Naive thymus-derived CD8-positive, alpha-beta T cell (primary cell): Measurements from ENCODE around the gene PPP1R36. TPM values are rescaled to one million over a fixed set of nuclear protein-coding genes. Genes with fewer than 3 reads are reported as not detected.

Experiments used
- ATAC-seq, 2 donors: fragments of 150-1000 bp; cut with Tn5 transposase in 1 of 2; sonication (Bioruptor Pico), chemical (Tn5 transposase) in 1 of 2; 1 replicate in 1 of 2; 2 replicates in 1 of 2; pipeline ENCODE4 v1.10.0; 2021; ENCODE audit warnings: mild to moderate bottlenecking in 2 of 2, moderate library complexity in 2 of 2
- POLR2A ChIA-PET: fragments of 350-600 bp; sonication (Branson Sonifier 250); formaldehyde crosslinking; loops from one replicate; lab custom pipeline; 2021; ENCODE audit warnings: antibody characterized with exemption; lab: Charles Lee
- DNase-seq, 10 donors: peaks; one replicate each; pipeline versions ENCODE4 v3.0.0 to v3.0.0-alpha.2; 2020 to 2022
- H3K27ac Mint-ChIP-seq, 10 donors: one replicate each; pipeline ENCODE4 v1.8.0; 2020 to 2022; ENCODE audit warnings: mild to moderate bottlenecking in 10 of 10, mixed read lengths in 10 of 10, moderate library complexity in 4 of 10, inconsistent platforms in 1 of 10
- H3K27me3 Mint-ChIP-seq, 5 donors: one replicate each; pipeline ENCODE4 v1.8.0; 2021 to 2022; ENCODE audit warnings: mixed read lengths in 5 of 5
- H3K36me3 Mint-ChIP-seq, 3 donors: one replicate each; pipeline ENCODE4 v1.8.0; 2020 to 2022; ENCODE audit warnings: mixed read lengths in 3 of 3, mild to moderate bottlenecking in 2 of 3, inconsistent platforms in 1 of 3
- H3K4me1 Mint-ChIP-seq, 4 donors: one replicate each; pipeline ENCODE4 v1.8.0; 2021 to 2022; ENCODE audit warnings: mixed read lengths in 4 of 4
- H3K4me3 Mint-ChIP-seq, 10 donors: one replicate each; pipeline ENCODE4 v1.8.0; 2020 to 2022; ENCODE audit warnings: mild to moderate bottlenecking in 10 of 10, mixed read lengths in 10 of 10, moderate library complexity in 6 of 10, inconsistent platforms in 1 of 10
- H3K9me3 Mint-ChIP-seq, 9 donors: one replicate each; pipeline ENCODE4 v1.8.0; 2020 to 2022; ENCODE audit warnings: mixed read lengths in 9 of 9, mild to moderate bottlenecking in 3 of 9, inconsistent platforms in 1 of 9, moderate library complexity in 1 of 9
- polyA plus RNA-seq, 3 donors: library from polyadenylated mRNA; unstranded; fragments of 300-500 nt; fragmentation: Illumina TruSeq; gene quantifications; one replicate each; pipeline ENCODE4 v1.2.3, GENCODE V29; 2021
- total RNA-seq, 8 experiments: library from RNA in 2 of 8; stranded (reverse) in 2 of 8; gene quantifications; one replicate each; pipeline ENCODE4 v1.2.3 and lab custom pipeline; 2021 to 2026

PPP1R36 gene, protein sequence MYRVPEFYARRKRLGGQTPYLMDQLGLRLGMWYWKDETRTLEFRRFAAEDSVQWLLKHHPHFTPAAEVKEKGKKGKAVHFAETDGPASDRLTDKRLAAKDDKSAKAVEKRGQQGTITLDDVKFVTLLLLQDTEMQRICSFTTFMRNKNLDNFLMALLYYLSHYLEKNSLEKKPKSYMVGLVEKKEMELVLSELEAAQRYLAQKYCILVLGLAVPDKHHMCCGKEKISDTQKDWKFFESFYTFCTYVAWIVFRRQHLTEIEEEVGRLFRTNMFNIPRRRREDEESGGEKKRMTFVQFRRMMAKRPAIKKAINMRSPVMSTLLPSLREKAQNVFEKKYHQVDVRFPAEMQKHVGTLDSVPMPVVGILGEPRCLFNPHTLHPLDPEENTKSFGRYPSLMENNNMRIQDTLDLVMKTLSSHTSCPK
- not detected for total RNA-seq
- polyA plus RNA-seq: not detected
- 0 to 0.42 (median 0.11) reads per million in 6 experiments for total RNA-seq (lab: John Stamatoyannopoulos, UW)

DNA sequence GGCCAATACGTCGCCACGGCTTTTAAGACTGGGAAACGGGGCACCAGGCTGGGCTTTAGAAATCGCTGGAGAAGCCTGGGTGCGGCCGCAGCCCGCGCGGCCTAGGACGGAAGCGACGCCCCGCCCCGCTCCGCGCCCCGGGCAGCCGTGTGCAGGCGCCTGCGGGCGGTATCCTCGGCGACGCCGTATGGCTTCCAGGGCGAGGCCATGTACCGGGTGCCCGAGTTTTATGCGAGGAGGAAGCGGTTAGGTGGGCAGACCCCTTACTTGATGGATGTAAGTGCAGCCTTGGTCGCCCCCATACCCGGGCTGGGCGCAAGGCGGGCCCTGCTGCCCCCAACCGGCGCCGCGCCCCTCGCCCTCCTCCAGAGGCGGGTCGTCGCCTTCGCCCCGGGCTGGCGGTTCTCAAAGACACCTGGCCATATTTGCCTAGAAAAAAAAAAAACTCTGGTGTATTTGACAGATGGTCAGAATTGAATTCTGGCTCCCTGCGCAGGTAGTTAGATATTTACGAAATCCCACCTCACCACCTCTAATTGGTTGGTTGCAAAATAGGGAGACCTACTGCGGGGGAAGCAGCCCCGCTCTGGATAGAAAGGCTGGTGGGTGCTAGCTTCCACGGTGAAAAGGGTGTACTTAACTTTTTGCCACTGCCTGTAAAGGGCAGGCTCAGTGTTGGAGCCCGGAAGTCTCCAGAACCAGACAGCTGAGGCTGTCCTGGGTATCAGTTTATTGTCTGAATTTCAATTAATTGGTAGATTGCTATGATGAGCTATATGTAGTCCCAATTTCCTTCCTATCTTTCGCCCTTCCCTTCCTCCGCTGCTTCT is at the start of gene PPP1R36:
TSS of gene PPP1R36 (plus strand) at position 171 of the 830 bp plus-strand sequence. CDS start at position 208, 37 bp downstream.
- Mint-ChIP-seq H3K4me3 (peak within 1 kb of the TSS; percentile 57 to 87 (median 82)), H3K27me3 (peaks cover 0 to 13% (median 0%) of the 10 kb centered on the region in 5 donors), H3K9me3 (no peaks in the 10 kb centered on the region), H3K4me1 (peaks cover 6 to 15% (median 13%) of the 10 kb centered on the region in 4 donors), H3K36me3 (no peaks in the 10 kb centered on the region), H3K27ac (peak within 1 kb of the TSS in 7 of 10 donors; percentile 1 to 78 (median 58))
- ATAC-seq (peak; percentile 95 to 97), DNase-seq (peak in 9 of 10 donors; percentile 8 to 70 (median 35))
- POLR2A ChIA-PET: interaction anchor here (0.5 to 1.4 kb wide), 4 partner anchors 9 to 106 kb away, joined by 3 to 16 read pairs (median 4); partner anchors contain the start of gene HSPA2

DNA sequence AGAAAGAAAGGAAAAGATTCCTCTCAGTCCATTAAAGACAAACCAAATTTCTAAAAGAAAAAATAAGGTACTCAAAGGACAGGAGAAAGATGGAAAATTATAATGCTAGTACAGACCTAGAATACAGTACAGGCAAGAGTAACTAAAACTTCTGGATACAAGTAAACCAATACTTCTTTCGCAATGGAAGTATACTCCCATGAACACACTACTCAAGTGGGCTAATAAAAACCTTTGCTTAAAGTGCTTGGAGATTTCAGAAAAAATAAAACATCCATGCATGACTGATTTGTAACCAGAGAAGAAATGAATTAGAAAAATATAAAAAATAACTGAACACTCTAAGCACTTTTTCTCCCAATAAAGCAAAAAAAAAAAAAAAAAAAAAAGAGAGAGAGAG is 49.7 kb upstream of the PPP1R36 start:
- Mint-ChIP-seq H3K27me3 (peaks cover 0 to 4% (median 0%) of the 10 kb centered on the region in 5 donors), H3K36me3 (peaks cover 10 to 42% (median 14%) of the 10 kb centered on the region in 3 donors)
- POLR2A ChIA-PET: interaction anchor here (1.5 kb wide), 1 partner anchor 15 kb away, joined by 5 read pairs; no protein-coding TSS in a partner anchor

DNA sequence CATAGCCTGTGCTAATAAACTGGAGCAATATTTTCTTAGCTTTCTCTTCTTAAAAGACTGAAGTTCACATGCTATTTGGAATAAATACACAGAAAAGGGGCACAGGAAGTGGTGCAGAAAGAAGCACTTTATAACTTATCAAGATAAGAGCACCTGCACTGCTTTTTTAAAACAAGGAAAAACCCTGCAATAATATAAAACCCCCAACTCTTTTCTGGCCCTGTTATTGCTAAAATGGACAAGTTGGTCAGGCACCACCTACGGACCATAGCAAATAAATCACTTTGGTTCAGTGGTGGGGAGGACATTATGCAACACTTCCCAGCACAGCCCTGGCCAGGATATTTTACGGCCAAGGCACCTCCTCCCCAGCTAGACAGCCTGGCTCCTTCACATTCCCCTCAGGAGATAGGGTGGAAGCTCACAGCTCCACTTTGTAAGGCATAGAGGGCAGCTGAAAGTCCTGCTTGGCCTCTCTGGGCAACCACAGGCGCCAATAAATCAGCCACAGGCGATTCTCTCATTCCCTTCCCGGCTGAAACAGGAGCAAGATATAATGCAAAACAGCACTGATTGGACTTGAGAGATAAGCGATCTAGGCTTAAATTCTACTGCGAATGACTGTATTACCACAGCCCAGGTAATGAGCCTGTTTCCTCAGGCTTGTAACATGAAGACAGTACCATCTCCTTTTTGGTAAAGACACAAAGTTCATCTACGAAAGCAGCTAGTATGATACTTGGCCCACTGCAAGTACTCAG is 48.2 kb upstream of the PPP1R36 start:
- H3K36me3 Mint-ChIP-seq: peaks cover 5 to 29% (median 14%) of the 10 kb centered on the region in 3 donors

More for the DNA sequence above, 49.7 kb upstream of the PPP1R36 start:
- peaks cover 19 to 70% (median 63%) of the 10 kb centered on the region in 4 donors for H3K4me1 Mint-ChIP-seq
- no peak for DNase-seq
- no peak for ATAC-seq
- H3K27ac Mint-ChIP-seq: peak overlapping the region; percentile 87 to 100 (median 98)
- H3K9me3 Mint-ChIP-seq: peaks cover 0 to 3% (median 0%) of the 10 kb centered on the region in 9 donors
- peak overlapping the region; percentile 70 to 100 (median 98) for H3K4me3 Mint-ChIP-seq

DNA sequence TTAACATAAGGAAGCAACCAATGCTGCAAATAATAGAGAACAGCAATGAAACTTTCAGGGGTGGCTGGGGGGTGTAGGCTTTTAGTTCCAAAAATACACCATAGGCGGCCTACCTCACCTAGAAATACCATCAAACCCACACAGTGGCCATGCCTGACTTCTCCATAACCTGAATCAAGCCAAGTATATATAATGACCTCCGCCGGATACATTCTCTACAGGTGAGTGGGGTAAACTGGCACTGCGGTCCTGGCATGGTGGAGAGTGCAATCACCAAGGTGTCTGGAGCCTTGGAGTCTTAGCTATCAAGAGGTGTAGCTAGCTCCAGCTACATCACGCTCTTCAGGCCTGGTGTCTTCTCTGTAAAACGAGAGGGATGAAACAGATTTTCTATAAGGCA is 47.3 kb upstream of the PPP1R36 start:
- no peak for ATAC-seq
- H3K27me3 Mint-ChIP-seq: peaks cover 0 to 4% (median 0%) of the 10 kb centered on the region in 5 donors

More for the DNA sequence above, 48.2 kb upstream of the PPP1R36 start:
- H3K4me3 Mint-ChIP-seq: peak overlapping the region; percentile 93 to 100 (median 98)
- ATAC-seq (no peak), DNase-seq (peak in 3 of 10 donors; percentile 44 to 48 (median 48))
- H3K4me1 Mint-ChIP-seq: peaks cover 25 to 73% (median 64%) of the 10 kb centered on the region in 4 donors
- POLR2A ChIA-PET: interaction anchor here (0.5 to 5.4 kb wide), 12 partner anchors 9 to 601 kb away, joined by 3 to 69 read pairs (median 4); partner anchors contain the start of genes HSPA2, MAX and MTHFD1
- H3K9me3 Mint-ChIP-seq: peaks cover 0 to 3% (median 0%) of the 10 kb centered on the region in 9 donors
- H3K27me3 Mint-ChIP-seq: peaks cover 0 to 4% (median 0%) of the 10 kb centered on the region in 5 donors
- peak overlapping the region; percentile 97 to 100 (median 98) for H3K27ac Mint-ChIP-seq

DNA sequence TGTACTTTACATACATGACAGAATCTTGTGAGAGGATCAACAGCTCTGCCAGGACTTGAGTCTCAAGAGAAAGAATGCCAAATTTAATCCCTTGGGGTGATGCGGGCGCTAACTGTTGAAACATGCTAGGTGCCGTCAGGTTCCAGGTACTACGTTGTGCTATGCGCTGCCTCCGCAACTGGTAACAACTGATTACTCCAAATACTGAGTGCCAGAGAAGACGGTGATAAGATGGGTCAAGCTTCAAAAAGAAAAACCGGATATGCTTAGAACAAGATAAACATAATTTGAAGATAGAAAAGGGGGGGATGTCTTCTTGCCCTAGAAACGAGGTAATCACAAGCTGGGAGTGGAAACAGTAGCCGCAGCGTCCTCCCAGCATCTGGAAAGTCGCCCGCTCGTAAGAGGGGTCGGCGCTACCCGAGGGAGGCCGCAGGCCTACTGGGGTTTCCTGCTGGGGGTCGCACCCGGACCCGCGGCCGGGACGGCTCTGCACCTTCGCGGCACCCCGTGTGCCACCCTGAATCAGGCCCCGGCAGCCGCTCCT is 46.8 kb upstream of the PPP1R36 start:
- H3K36me3 Mint-ChIP-seq: peaks cover 1 to 19% (median 11%) of the 10 kb centered on the region in 3 donors
- ATAC-seq: no peak
- H3K4me1 Mint-ChIP-seq: peaks cover 25 to 75% (median 65%) of the 10 kb centered on the region in 4 donors
- peaks cover 0 to 4% (median 0%) of the 10 kb centered on the region in 5 donors for H3K27me3 Mint-ChIP-seq
- peak in 1 of 10 donors; percentile 21 for DNase-seq
- peak overlapping the region; percentile 97 to 100 (median 98) for H3K27ac Mint-ChIP-seq
- peaks cover 0 to 3% (median 0%) of the 10 kb centered on the region in 9 donors for H3K9me3 Mint-ChIP-seq
- H3K4me3 Mint-ChIP-seq: peak overlapping the region; percentile 93 to 100 (median 98)
- POLR2A ChIA-PET: interaction anchor here (0.8 to 5.4 kb wide), 17 partner anchors 8 to 784 kb away, joined by 3 to 69 read pairs (median 4); partner anchors contain the start of genes HSPA2 and MTHFD1

More for the DNA sequence above, 47.3 kb upstream of the PPP1R36 start:
- POLR2A ChIA-PET: interaction anchor here (0.8 to 5.4 kb wide), 15 partner anchors 8 to 784 kb away, joined by 3 to 69 read pairs (median 5); partner anchors contain the start of genes HSPA2 and MTHFD1
- peaks cover 5 to 24% (median 14%) of the 10 kb centered on the region in 3 donors for H3K36me3 Mint-ChIP-seq
- peak in 4 of 10 donors; percentile 12 to 40 (median 34) for DNase-seq
- H3K27ac Mint-ChIP-seq: peak overlapping the region; percentile 97 to 100 (median 98)
- H3K9me3 Mint-ChIP-seq: peaks cover 0 to 3% (median 0%) of the 10 kb centered on the region in 9 donors
- H3K4me1 Mint-ChIP-seq: peaks cover 25 to 75% (median 65%) of the 10 kb centered on the region in 4 donors
- H3K4me3 Mint-ChIP-seq: peak overlapping the region; percentile 93 to 100 (median 98)

DNA sequence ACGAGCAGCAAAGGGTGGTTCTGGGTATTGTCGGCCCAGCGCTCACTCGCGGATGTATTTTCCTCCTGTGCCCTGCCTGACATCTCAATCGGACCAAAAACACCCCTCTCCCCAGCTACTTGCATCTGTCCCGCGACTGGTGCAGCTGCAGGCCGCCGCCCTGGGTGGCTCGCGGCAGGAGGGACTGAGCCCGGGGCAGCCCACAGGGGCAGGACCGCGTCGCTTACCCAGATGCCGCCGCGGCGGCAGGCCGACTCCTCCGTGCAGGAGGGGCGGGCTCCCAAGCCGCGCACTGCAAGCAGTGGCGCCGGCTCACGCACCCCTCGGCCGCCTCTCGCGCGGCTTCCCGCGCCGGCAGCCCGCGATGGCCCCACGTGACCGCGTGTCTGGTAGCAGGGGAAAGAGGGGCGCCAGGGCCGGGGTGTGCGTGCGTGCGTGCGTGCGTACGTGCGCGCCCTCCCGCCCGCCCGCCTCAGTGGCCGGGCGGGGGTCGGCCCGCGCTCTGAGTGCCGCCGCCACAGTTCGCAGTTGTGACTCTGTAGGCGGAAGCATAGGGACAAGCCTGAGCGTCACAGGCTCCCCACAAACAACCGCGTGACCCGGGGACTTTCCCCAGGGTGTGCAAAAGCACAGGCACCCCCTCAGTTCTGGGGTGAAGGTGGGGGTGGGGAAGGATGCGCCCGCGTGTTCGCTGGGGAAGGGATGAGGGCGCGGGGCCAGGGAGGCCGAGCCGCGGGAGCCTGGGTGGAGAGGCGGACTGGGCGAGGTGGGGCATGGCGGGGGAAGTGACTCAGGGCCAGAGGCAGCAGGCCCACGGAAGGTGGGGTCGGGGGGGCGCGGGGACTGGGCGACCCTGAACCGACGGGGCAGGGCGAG is 46.1 kb upstream of the PPP1R36 start, which contains the start of gene ZBTB25:
TSS of gene ZBTB25 (minus strand) at position 405 of the 876 bp plus-strand sequence. CDS start 13,305 bp downstream, outside the sequence.
- Mint-ChIP-seq H3K36me3 (peaks cover 0 to 15% (median 9%) of the 10 kb centered on the region in 3 donors), H3K27me3 (peaks cover 0 to 4% (median 0%) of the 10 kb centered on the region in 5 donors), H3K4me1 (peaks cover 29 to 79% (median 70%) of the 10 kb centered on the region in 4 donors), H3K4me3 (peak within 1 kb of the TSS; percentile 93 to 100 (median 98)), H3K27ac (peak within 1 kb of the TSS; percentile 97 to 100 (median 100)), H3K9me3 (peaks cover 0 to 3% (median 0%) of the 10 kb centered on the region in 9 donors)
- POLR2A ChIA-PET: interaction anchor here (0.6 to 5.4 kb wide), 28 partner anchors 7 to 908 kb away, joined by 3 to 69 read pairs (median 4); partner anchors contain the start of genes FUT8, HSPA2, MTHFD1 and SGPP1
- ATAC-seq (peak; percentile 66 to 73), DNase-seq (peak; percentile 93 to 99 (median 98))

DNA sequence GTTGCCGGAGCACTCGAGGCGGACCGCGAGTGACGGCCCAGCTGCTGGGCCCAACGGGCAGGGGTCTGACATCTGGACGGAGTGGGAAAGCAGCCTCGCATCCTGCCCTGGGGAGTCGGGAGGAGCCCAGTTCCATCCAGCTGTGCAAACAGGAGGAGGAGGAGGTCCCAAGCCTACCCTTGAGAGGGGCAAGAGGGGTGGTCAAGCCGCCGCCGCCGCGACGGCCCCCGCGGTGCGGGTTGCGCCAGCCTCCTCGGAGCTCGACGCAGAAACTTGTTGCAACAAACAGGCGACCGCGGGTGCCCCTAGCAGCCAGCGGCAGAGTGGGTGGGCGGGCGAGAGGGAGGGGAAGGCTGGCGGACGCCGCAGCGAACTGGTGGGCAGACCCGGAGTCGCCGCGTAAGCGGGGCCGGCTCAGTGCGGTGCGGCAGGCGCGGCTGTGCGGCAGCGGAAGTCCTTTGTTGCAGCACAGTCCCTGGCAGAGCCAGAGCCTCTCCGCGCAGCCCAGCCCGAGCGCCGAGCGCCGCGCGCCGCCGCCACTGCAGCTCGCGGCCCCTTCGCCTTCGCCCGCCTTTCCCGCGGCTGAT is 45.4 kb upstream of the PPP1R36 start, which contains the start of gene ZBTB1:
TSS of gene ZBTB1 (plus strand) at position 461 of the 587 bp plus-strand sequence. CDS start 16,735 bp downstream, outside the sequence.
- DNase-seq: peak; percentile 80 to 96 (median 88)
- H3K4me1 Mint-ChIP-seq: peaks cover 32 to 79% (median 72%) of the 10 kb centered on the region in 4 donors
- peak; percentile 48 to 54 for ATAC-seq
- peak within 1 kb of the TSS; percentile 97 to 100 (median 100) for H3K27ac Mint-ChIP-seq
- peaks cover 0 to 4% (median 0%) of the 10 kb centered on the region in 5 donors for H3K27me3 Mint-ChIP-seq
- peaks cover 0 to 3% (median 0%) of the 10 kb centered on the region in 9 donors for H3K9me3 Mint-ChIP-seq
- POLR2A ChIA-PET: interaction anchor here (0.6 to 5.4 kb wide), 23 partner anchors 9 to 908 kb away, joined by 3 to 69 read pairs (median 4); partner anchors contain the start of genes FUT8, HSPA2, MTHFD1 and SGPP1
- H3K36me3 Mint-ChIP-seq: peaks cover 0 to 11% (median 9%) of the 10 kb centered on the region in 3 donors
- peak within 1 kb of the TSS; percentile 93 to 100 (median 98) for H3K4me3 Mint-ChIP-seq

DNA sequence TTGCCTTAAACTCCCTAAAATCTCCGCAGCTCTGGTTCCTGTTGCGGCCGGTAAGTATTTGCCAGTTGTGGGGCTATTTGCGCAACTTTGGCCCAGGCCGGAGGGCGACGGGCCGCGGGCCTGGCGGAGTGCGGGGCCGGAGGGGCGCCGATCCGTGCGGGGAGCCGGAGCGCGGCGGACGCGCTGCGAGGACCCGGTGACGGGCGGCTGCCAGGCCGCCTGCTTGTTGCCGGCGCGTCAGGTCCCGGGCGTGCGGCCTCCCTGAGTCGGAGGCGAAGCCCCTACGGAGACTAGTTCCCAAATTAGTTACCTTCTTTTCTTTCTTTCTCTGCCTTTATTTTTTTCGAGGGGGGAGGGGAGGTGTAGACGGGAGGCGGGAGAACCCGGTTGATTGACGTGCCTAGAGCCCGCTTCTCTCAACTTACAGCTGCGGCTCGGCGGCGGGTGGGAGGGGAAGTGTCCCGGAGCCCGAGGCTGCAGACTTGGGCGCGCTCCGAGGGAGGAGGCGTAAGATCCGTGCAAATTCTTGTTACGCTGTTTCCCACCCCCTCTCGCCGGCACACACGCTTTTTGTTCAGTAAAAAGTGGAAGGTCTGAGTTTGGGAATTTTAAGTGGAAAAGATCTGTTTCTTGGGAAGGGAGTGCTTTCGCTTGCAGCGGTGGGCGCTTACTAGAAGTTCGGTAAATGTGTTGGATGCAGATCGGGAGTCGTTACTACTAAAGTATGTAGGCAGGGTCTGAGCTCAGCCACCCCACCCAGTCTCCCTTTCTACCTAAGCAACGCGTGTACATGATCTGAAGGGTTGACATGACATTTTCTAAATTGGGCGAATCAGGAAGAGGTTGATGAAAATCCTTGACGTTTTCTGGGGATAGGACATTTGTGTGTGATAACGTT is 44.6 kb upstream of the PPP1R36 start:
- peak overlapping the region; percentile 90 to 100 (median 98) for H3K4me3 Mint-ChIP-seq
- peaks cover 0 to 3% (median 0%) of the 10 kb centered on the region in 9 donors for H3K9me3 Mint-ChIP-seq
- peak; percentile 24 to 27 for ATAC-seq
- H3K27me3 Mint-ChIP-seq: peaks cover 0 to 4% (median 0%) of the 10 kb centered on the region in 5 donors
- POLR2A ChIA-PET: interaction anchor here (0.6 to 5.4 kb wide), 22 partner anchors 8 to 907 kb away, joined by 3 to 69 read pairs (median 4); partner anchors contain the start of genes FUT8, HSPA2, MTHFD1 and SGPP1
- DNase-seq: peak; percentile 74 to 91 (median 82)
- peaks cover 0 to 9% (median 5%) of the 10 kb centered on the region in 3 donors for H3K36me3 Mint-ChIP-seq
- H3K4me1 Mint-ChIP-seq: peaks cover 32 to 79% (median 70%) of the 10 kb centered on the region in 4 donors
- peak overlapping the region; percentile 97 to 100 (median 100) for H3K27ac Mint-ChIP-seq
